AG04449 (cell line): ENCODE data around the gene KCNN1.
"Not testable (repeated sequence)": the region's sequence is repeated elsewhere in the genome, so short reads cannot be mapped to it uniquely, and the experiment has no call there.

Experiments used
- CTCF ChIA-PET: fragments of 350-600 bp; formaldehyde crosslinking; extraction: SDS; loops from one replicate; lab custom pipeline; 2021; ENCODE audit warnings: antibody characterized with exemption; lab: Yijun Ruan, JAX
- POLR2A ChIA-PET: fragments of 400-600, 350-600 bp; formaldehyde crosslinking; extraction: SDS; loops from one replicate; lab custom pipeline; 2020; ENCODE audit warnings: antibody characterized with exemption, inconsistent platforms; lab: Yijun Ruan, JAX
- DNase-seq: peaks from one replicate; pipeline ENCODE4 v3.0.0-alpha.2; 2010; ENCODE audit warnings: low read depth, low spot score
- H3K4me3 ChIP-seq: 2 replicates; pipeline ENCODE4 v1.5.1; 2011; ENCODE audit warnings: low read depth, mild to moderate bottlenecking, control low read depth, low read length
- CTCF ChIP-seq: IDR thresholded peaks from one replicate; pipeline ENCODE4 v1.5.1; 2011; ENCODE audit warnings: mild to moderate bottlenecking, moderate library complexity, low read length, control low read depth, inconsistent platforms; ENCODE audit not compliant: insufficient read depth; ENCODE audit errors: missing control alignments

KCNN1 gene

GRCh38 chr19:17966550-17967256, at the start of gene KCNN1:
Gene KCNN1, plus strand, starts transcription at chr19:17967107. Its CDS starts 6,782 bp downstream, at chr19:17973889.
- POLR2A ChIA-PET = no interaction called here
- no peak for TF ChIP-seq CTCF
- H3K4me3 ChIP-seq = peak within 1 kb of the TSS; percentile 32; the same call in 1 of the 2 replicates
- CTCF ChIA-PET = interaction anchor here (1.0 kb wide), 1 partner anchor 9 kb away, joined by 3 read pairs; no protein-coding TSS in a partner anchor
- DNase-seq = no peak

GRCh38 chr19:17918151-17918550, 48.8 kb upstream of the KCNN1 start:
- H3K4me3 ChIP-seq, CTCF ChIA-PET, POLR2A ChIA-PET, DNase-seq: not testable (repeated sequence)

GRCh38 chr19:17919122-17919521, 47.8 kb upstream of the KCNN1 start:
- H3K4me3 ChIP-seq, POLR2A ChIA-PET, DNase-seq: not testable (repeated sequence)
- CTCF ChIA-PET = interaction anchor here (1.0 kb wide), 1 partner anchor 13 kb away, joined by 3 read pairs; the partner anchor contains the start of gene CCDC124

- CTCF ChIA-PET = interaction anchor here (1.3 to 1.5 kb wide), 2 partner anchors 10 to 61 kb away, joined by 3 to 5 read pairs; partner anchors contain the start of gene RPL18A
- POLR2A ChIA-PET = no interaction called here
These were observed 46.4 kb upstream of the KCNN1 start for GRCh38 chr19:17920527-17920926.

GRCh38 chr19:17922138-17922537, 44.8 kb upstream of the KCNN1 start:
- no peak overlapping the region for H3K4me3 ChIP-seq
- no peak for TF ChIP-seq CTCF
- no peak for DNase-seq
- CTCF ChIA-PET = interaction anchor here (2.3 kb wide), 1 partner anchor 11 kb away, joined by 8 read pairs; the partner anchor contains the start of gene CCDC124
- POLR2A ChIA-PET = no interaction called here

More at GRCh38 chr19:17920527-17920926, 46.4 kb upstream of the KCNN1 start:
- no peak overlapping the region for H3K4me3 ChIP-seq
- no peak for DNase-seq
- TF ChIP-seq CTCF = no peak

- no peak overlapping the region for H3K4me3 ChIP-seq
- DNase-seq = no peak
- POLR2A ChIA-PET = no interaction called here
- CTCF ChIA-PET = no interaction called here
- TF ChIP-seq CTCF = no peak
These were observed 40.9 kb upstream of the KCNN1 start for GRCh38 chr19:17926044-17926443.

- no peak for DNase-seq
- TF ChIP-seq CTCF = no peak
- ChIA-PET POLR2A (no interaction called here), CTCF (interaction anchor here (2.0 to 6.8 kb wide), 3 partner anchors 9 to 70 kb away, joined by 10 to 157 read pairs (median 73); partner anchors contain the start of genes RPL18A and SLC5A5)
- no peak overlapping the region for H3K4me3 ChIP-seq
These were observed 37.9 kb upstream of the KCNN1 start for GRCh38 chr19:17929056-17929455.
